HCT116 (cell line): ENCODE data around the gene CLK3. TPM values are rescaled to one million over a fixed set of nuclear protein-coding genes. Genes with fewer than 3 reads are reported as not detected.

Experiments used
- ATAC-seq: fragments of 200-7000 bp; cut with Tn5 transposase; 2 replicates; pipeline ENCODE4 v1.9.1; 2020; ENCODE audit warnings: mild to moderate bottlenecking, moderate library complexity
- BruUV-seq: library from RNA; stranded (reverse); fragments of 400-500 nt; replicated peaks from 2 replicates; lab custom pipeline; 2021; lab: Mats Ljungman, UMichigan
- CTCF ChIA-PET: fragments of 300-600 bp; sonication (Branson Sonifier 250); formaldehyde crosslinking; loops from one replicate; lab custom pipeline; 2021; ENCODE audit warnings: antibody characterized with exemption; lab: Charles Lee
- POLR2A ChIA-PET: fragments of 300-600, 350-600 bp; sonication (Branson Sonifier 250); formaldehyde crosslinking; loops from one replicate; lab custom pipeline; 2021; ENCODE audit warnings: antibody characterized with exemption; lab: Charles Lee
- RAD21 ChIA-PET, 2 experiments: fragments of 300-600 bp; sonication (Branson Sonifier 250); formaldehyde crosslinking; loops; one replicate each; lab custom pipeline; 2023; ENCODE audit warnings: low total read pairs in 2 of 2; ENCODE audit not compliant: uncharacterized antibody in 2 of 2, unreplicated experiment in 2 of 2, low non-redundant PET in 1 of 2; lab: Charles Lee
- DNase-seq: peaks from one replicate; pipeline ENCODE4 v3.0.0-alpha.2; 2010; ENCODE audit warnings: low read depth, low spot score
- H2AFZ ChIP-seq: fragments of 200-600 bp; shearing (Covaris generic), sonication (generic); 2 replicates; pipeline ENCODE4 v1.6.1; 2017; ENCODE audit warnings: low read depth, mixed run types, mixed read lengths, antibody characterized with exemption, low read length; ENCODE audit not compliant: poor library complexity, severe bottlenecking
- H3K27ac ChIP-seq: 2 replicates; pipeline ENCODE4 v1.5.1; 2012; ENCODE audit warnings: low read depth, low read length
- H3K27me3 ChIP-seq: fragments of 200-600 bp; sonication (generic); 2 replicates; pipeline ENCODE4 v1.6.1; 2016; ENCODE audit warnings: mixed run types, low read length, mixed read lengths; ENCODE audit not compliant: insufficient read depth
- H3K36me3 ChIP-seq, 2 experiments: fragments of 200-500 bp in 1 of 2; fragments of 200-600 bp in 1 of 2; sonication (Bioruptor generic) in 1 of 2; sonication (generic) in 1 of 2; 2 replicates each; pipeline versions ENCODE4 v1.5.1 to v1.6.1; 2014 to 2016; ENCODE audit warnings: low read length in 2 of 2, inconsistent platforms in 1 of 2, mixed read lengths in 1 of 2, mixed run types in 1 of 2; ENCODE audit not compliant: insufficient read depth in 2 of 2, control insufficient read depth in 1 of 2
- H3K4me1 ChIP-seq, 2 experiments: fragments of 200-600 bp in 1 of 2; sonication (generic) in 1 of 2; 2 replicates each; pipeline versions ENCODE4 v1.5.1 to v1.6.1; 2012 to 2017; ENCODE audit warnings: low read length in 2 of 2, inconsistent platforms in 1 of 2, mild to moderate bottlenecking in 1 of 2, mixed read lengths in 1 of 2, mixed run types in 1 of 2, moderate library complexity in 1 of 2; ENCODE audit not compliant: insufficient read depth in 2 of 2, control insufficient read depth in 1 of 2
- H3K4me2 ChIP-seq: fragments of 200-600 bp; sonication (generic); 2 replicates; pipeline ENCODE4 v1.6.1; 2017; ENCODE audit warnings: mixed run types, low read length, mixed read lengths
- H3K4me3 ChIP-seq, 2 experiments: fragments of 200-600 bp in 1 of 2; sonication (generic) in 1 of 2; replicated peaks in 1 of 2; 2 replicates each; pipeline ENCODE4 v1.5.1; 2011 to 2016; ENCODE audit warnings: low read length in 2 of 2, control low read depth in 1 of 2, low read depth in 1 of 2, mild to moderate bottlenecking in 1 of 2, mixed read lengths in 1 of 2, mixed run types in 1 of 2
- H3K79me2 ChIP-seq: fragments of 200-600 bp; sonication (generic); 2 replicates; pipeline ENCODE4 v1.6.1; 2017; ENCODE audit warnings: mild to moderate bottlenecking, mixed run types, low read length, moderate library complexity, mixed read lengths; ENCODE audit not compliant: insufficient read depth
- H3K9ac ChIP-seq: fragments of 200-600 bp; sonication (generic); 2 replicates; pipeline ENCODE4 v1.6.1; 2016; ENCODE audit warnings: low read length, mixed read lengths
- H3K9me2 ChIP-seq: fragments of 200-600 bp; sonication (generic), shearing (Covaris generic); 2 replicates; pipeline ENCODE4 v1.6.1; 2017; ENCODE audit warnings: mixed run types, mild to moderate bottlenecking, moderate library complexity; ENCODE audit not compliant: insufficient read depth
- H3K9me3 ChIP-seq, 2 experiments: fragments of 200-500 bp in 1 of 2; fragments of 200-600 bp in 1 of 2; sonication (Bioruptor generic) in 1 of 2; sonication (generic) in 1 of 2; 2 replicates each; pipeline ENCODE4 v1.6.1; 2014 to 2017; ENCODE audit warnings: low read length in 2 of 2, mixed read lengths in 2 of 2, inconsistent platforms in 1 of 2, low read depth in 1 of 2, mild to moderate bottlenecking in 1 of 2, mixed run types in 1 of 2, moderate library complexity in 1 of 2; ENCODE audit not compliant: control insufficient read depth in 1 of 2, insufficient read depth in 1 of 2
- H4K20me1 ChIP-seq: fragments of 200-600 bp; sonication (generic), shearing (Covaris generic); 2 replicates; pipeline ENCODE4 v1.6.1; 2017; ENCODE audit warnings: mixed run types, mild to moderate bottlenecking, moderate library complexity; ENCODE audit not compliant: insufficient read depth
- ATF3 ChIP-seq: IDR thresholded peaks from 2 replicates; pipeline ENCODE4 v1.6.1; 2012
- CEBPB ChIP-seq: IDR thresholded peaks from 2 replicates; pipeline ENCODE4 v1.6.1; 2012; ENCODE audit warnings: low read depth
- ELF1 ChIP-seq: IDR thresholded peaks from 2 replicates; pipeline ENCODE4 v1.6.1; 2012; ENCODE audit warnings: low read depth, borderline replicate concordance
- EZH2 ChIP-seq: fragments of 200-600 bp; sonication (generic); IDR thresholded peaks from 2 replicates; pipeline ENCODE4 v1.6.1; 2017; ENCODE audit warnings: antibody characterized with exemption, mixed run types
- FOSL1 ChIP-seq: IDR thresholded peaks from 2 replicates; pipeline ENCODE4 v1.6.1; 2012; ENCODE audit warnings: low read depth
- POLR2AphosphoS5 ChIP-seq: IDR thresholded peaks from 2 replicates; pipeline ENCODE4 v1.6.1; 2011; ENCODE audit warnings: mild to moderate bottlenecking, low read depth, low read length, moderate library complexity
- SIN3A ChIP-seq: IDR thresholded peaks from 2 replicates; pipeline ENCODE4 v1.6.1; 2012; ENCODE audit warnings: low read depth
- SRF ChIP-seq: IDR thresholded peaks from 2 replicates; pipeline ENCODE4 v1.6.1; 2012; ENCODE audit warnings: low read depth
- TCF7L2 ChIP-seq: IDR thresholded peaks from 2 replicates; pipeline ENCODE4 v1.7.0; 2011; ENCODE audit warnings: borderline replicate concordance, inconsistent platforms; ENCODE audit not compliant: insufficient read depth, insufficient read length; ENCODE audit errors: extremely low read depth
- YY1 ChIP-seq: IDR thresholded peaks from 2 replicates; pipeline ENCODE4 v1.6.1; 2011; ENCODE audit warnings: low read length, low read depth, moderate library complexity, mild to moderate bottlenecking; ENCODE audit not compliant: insufficient replicate concordance; ENCODE audit errors: extremely low read depth
- ZFX ChIP-seq: fragments of 450-650 bp; IDR thresholded peaks from 2 replicates; pipeline ENCODE4 v1.6.1; 2017
- ZNF274 ChIP-seq: fragments of 200-500 bp; sonication (Bioruptor generic); IDR thresholded peaks from 2 replicates; pipeline ENCODE4 v1.6.1; 2014; ENCODE audit warnings: mild to moderate bottlenecking, low read depth, low read length, inconsistent platforms
- intact Hi-C: fragments of 100-400 bp; cut with micrococcal nuclease; formaldehyde crosslinking; loops from 2 replicates; pipeline ENCODE4 v1.10.0; 2022
- total RNA-seq: library from RNA; stranded (reverse); gene quantifications from one replicate; pipeline ENCODE4 v1.2.1, GENCODE V29; 2021; ENCODE audit not compliant: unreplicated experiment
- TF ChIP-seq, protein P1 (sequence below): IDR thresholded peaks from 2 replicates; pipeline ENCODE4 v1.6.1; 2012; ENCODE audit warnings: low read depth
- TF ChIP-seq, protein P2 (sequence below): IDR thresholded peaks from 2 replicates; pipeline ENCODE4 v1.6.1; 2012

CLK3 gene
- total RNA-seq, 1 experiment from 2014 or later: 79.3 TPM

GRCh38 chr15:74656935-74657535 lies 41.4 kb downstream of the CLK3 start:
- H3K4me3 ChIP-seq: no peak overlapping the region
- intact Hi-C loops: no loop called here
- ChIA-PET POLR2A (no interaction called here), RAD21 (no interaction called here), CTCF (no interaction called here)
- no peaks in the 10 kb centered on the region for H3K9me3 ChIP-seq
- peaks cover 0 to 5% of the 10 kb centered on the region in 2 experiments; a peak in 1 of 4 replicates for H3K36me3 ChIP-seq
- no peaks in the 10 kb centered on the region for H4K20me1 ChIP-seq
- peaks cover 13 to 35% of the 10 kb centered on the region in 2 experiments for H3K4me1 ChIP-seq
- H3K79me2 ChIP-seq: peaks cover 36% of the 10 kb centered on the region
- H3K9ac ChIP-seq: no peak overlapping the region
- no peak overlapping the region for H3K4me2 ChIP-seq
- H3K9me2 ChIP-seq: no peaks in the 10 kb centered on the region
- H3K27ac ChIP-seq: no peak overlapping the region
- DNase-seq (no peak), ATAC-seq (no peak)
- no TSS peak for BruUV-seq
- no peak for TF ChIP-seq POLR2AphosphoS5
- TF ChIP-seq ZFX: no peak
- no peak for TF ChIP-seq SIN3A
- no peak for TF ChIP-seq CEBPB
- TF ChIP-seq, protein P1, sequence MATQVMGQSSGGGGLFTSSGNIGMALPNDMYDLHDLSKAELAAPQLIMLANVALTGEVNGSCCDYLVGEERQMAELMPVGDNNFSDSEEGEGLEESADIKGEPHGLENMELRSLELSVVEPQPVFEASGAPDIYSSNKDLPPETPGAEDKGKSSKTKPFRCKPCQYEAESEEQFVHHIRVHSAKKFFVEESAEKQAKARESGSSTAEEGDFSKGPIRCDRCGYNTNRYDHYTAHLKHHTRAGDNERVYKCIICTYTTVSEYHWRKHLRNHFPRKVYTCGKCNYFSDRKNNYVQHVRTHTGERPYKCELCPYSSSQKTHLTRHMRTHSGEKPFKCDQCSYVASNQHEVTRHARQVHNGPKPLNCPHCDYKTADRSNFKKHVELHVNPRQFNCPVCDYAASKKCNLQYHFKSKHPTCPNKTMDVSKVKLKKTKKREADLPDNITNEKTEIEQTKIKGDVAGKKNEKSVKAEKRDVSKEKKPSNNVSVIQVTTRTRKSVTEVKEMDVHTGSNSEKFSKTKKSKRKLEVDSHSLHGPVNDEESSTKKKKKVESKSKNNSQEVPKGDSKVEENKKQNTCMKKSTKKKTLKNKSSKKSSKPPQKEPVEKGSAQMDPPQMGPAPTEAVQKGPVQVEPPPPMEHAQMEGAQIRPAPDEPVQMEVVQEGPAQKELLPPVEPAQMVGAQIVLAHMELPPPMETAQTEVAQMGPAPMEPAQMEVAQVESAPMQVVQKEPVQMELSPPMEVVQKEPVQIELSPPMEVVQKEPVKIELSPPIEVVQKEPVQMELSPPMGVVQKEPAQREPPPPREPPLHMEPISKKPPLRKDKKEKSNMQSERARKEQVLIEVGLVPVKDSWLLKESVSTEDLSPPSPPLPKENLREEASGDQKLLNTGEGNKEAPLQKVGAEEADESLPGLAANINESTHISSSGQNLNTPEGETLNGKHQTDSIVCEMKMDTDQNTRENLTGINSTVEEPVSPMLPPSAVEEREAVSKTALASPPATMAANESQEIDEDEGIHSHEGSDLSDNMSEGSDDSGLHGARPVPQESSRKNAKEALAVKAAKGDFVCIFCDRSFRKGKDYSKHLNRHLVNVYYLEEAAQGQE: no peak
- H2AFZ ChIP-seq: no peak overlapping the region
- no peaks in the 10 kb centered on the region for H3K27me3 ChIP-seq

GRCh38 chr15:74657846-74658245 lies 42.2 kb downstream of the CLK3 start:
- BruUV-seq: no TSS peak
- Histone ChIP-seq H3K4me1 (peaks cover 13 to 32% of the 10 kb centered on the region in 2 experiments), H3K27me3 (no peaks in the 10 kb centered on the region), H4K20me1 (no peaks in the 10 kb centered on the region), H2AFZ (no peak overlapping the region), H3K4me3 (no peak overlapping the region), H3K9ac (no peak overlapping the region), H3K9me3 (no peaks in the 10 kb centered on the region), H3K36me3 (peaks cover 0 to 5% of the 10 kb centered on the region in 2 experiments; a peak in 1 of 4 replicates), H3K9me2 (no peaks in the 10 kb centered on the region), H3K27ac (no peak overlapping the region), H3K79me2 (peaks cover 41% of the 10 kb centered on the region), H3K4me2 (no peak overlapping the region)
- ChIA-PET POLR2A (no interaction called here), CTCF (no interaction called here), RAD21 (no interaction called here)
- DNase-seq (no peak), ATAC-seq (no peak)
- intact Hi-C loops: no loop called here
- TF ChIP-seq TCF7L2: no peak
- TF ChIP-seq ZNF274: no peak
- TF ChIP-seq SRF: no peak
- TF ChIP-seq ZFX: no peak
- TF ChIP-seq FOSL1: no peak
- TF ChIP-seq YY1: no peak
- TF ChIP-seq ATF3: no peak
- TF ChIP-seq EZH2: no peak
- TF ChIP-seq ELF1: no peak
- TF ChIP-seq, protein P2, sequence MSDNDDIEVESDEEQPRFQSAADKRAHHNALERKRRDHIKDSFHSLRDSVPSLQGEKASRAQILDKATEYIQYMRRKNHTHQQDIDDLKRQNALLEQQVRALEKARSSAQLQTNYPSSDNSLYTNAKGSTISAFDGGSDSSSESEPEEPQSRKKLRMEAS: no peak
- no peak for TF ChIP-seq SIN3A
